NK-92 treated with Interleukin-12 subunit alpha and Interleukin-12 subunit beta, amount 100 ng/mL, for 24 hours (cell line): ENCODE results near the gene FERMT1.
"Not testable (repeated sequence)": the region's sequence is repeated elsewhere in the genome, so short reads cannot be mapped to it uniquely, and the experiment has no call there.

Experiments
- DNase-seq: peaks from one replicate; lab custom pipeline; 2025; lab: John Stamatoyannopoulos, UW

The FERMT1 gene

GRCh38 chr20:6039766-6040165, 83.1 kb downstream of the FERMT1 start:
- no peak for DNase-seq

GRCh38 chr20:6038256-6038655, 84.6 kb downstream of the FERMT1 start:
- no peak for DNase-seq

- no peak for DNase-seq
Measured at GRCh38 chr20:6037082-6037481, 85.7 kb downstream of the FERMT1 start.

- no peak for DNase-seq
Measured at GRCh38 chr20:6036213-6036612, 86.6 kb downstream of the FERMT1 start.

GRCh38 chr20:6034134-6034969, 88.5 kb downstream of the FERMT1 start:
- DNase-seq = no peak

- DNase-seq = not testable (repeated sequence)
Measured at GRCh38 chr20:6032907-6033306, 89.9 kb downstream of the FERMT1 start.

GRCh38 chr20:6030453-6031080, 92.3 kb downstream of the FERMT1 start:
- no peak for DNase-seq

GRCh38 chr20:6029538-6029937, 93.3 kb downstream of the FERMT1 start:
- no peak for DNase-seq

GRCh38 chr20:6028818-6029217, 94.0 kb downstream of the FERMT1 start:
- no peak for DNase-seq

- no peak for DNase-seq
Measured at GRCh38 chr20:6026051-6026450, 96.8 kb downstream of the FERMT1 start.
